ENCODE data around the gene CCDC102A. TPM values are rescaled to one million over a fixed set of nuclear protein-coding genes. Genes with fewer than 3 reads are reported as not detected.

The CCDC102A gene
- total RNA-seq, 1 experiment from 2014 or later: 4.5 TPM

DNA sequence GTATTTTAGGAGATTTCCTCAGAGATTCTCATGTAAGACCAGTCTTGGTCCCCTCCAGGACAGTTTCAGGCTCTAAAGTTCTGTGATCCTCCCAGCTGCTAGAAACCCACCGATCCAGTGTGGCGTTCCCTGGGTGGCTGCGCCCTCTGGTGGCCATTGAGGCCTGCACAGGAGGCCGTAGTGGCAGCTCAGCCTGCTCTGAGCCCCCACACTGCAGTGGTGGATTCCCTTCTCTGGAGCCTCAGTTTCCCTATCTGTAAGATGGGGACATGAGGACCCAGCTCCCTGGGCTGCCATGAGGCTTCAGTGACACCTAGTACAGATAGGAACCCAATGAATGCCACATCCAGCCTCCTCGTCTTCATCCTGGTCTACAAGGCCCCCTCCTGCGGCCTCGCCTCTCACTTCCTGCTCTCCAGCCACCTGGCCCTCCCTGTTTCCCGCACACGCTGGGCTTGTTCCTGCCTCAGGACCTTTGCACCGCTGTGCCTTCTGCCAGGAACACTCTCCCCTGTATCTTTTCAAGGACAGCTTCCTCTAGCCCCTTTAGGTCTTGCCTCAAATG, 16.5 kb downstream of the CCDC102A start (continued):
- TF ChIP-seq POLR2A (IDR thresholded peaks at IDR 0.05; ENCODE audit: borderline replicate concordance, extremely low read depth, insufficient read depth, insufficient read length) (no peak), TCF7L2 (IDR thresholded peaks at IDR 0.05; ENCODE audit: borderline replicate concordance, extremely low read depth, insufficient read depth, insufficient read length) (no peak), ZFX (IDR thresholded peaks at IDR 0.05) (no peak), CEBPB (IDR thresholded peaks at IDR 0.05; ENCODE audit: low read depth) (no peak), EZH2 (IDR thresholded peaks at IDR 0.05) (no peak), FOSL1 (IDR thresholded peaks at IDR 0.05; ENCODE audit: low read depth) (no peak), EGR1 (IDR thresholded peaks at IDR 0.05; ENCODE audit: low read depth) (no peak)

GRCh38 chr16:57518922-57519321, 17.4 kb downstream of the CCDC102A start:
- H3K79me2 ChIP-seq (ENCODE audit: insufficient read depth, low read length): no peaks in the 10 kb centered on the region
- no peak overlapping the region for H3K4me3 ChIP-seq (replicated peaks in 1 of 2; ENCODE audit: low read depth in 1 of 2, low read length in 2 of 2)
- no peaks in the 10 kb centered on the region for H3K4me1 ChIP-seq (ENCODE audit: control insufficient read depth in 1 of 2, insufficient read depth in 2 of 2, low read length in 2 of 2)
- intact Hi-C loops (cut with micrococcal nuclease): loop anchor here (1.0 kb wide), 3 partner anchors 43 to 219 kb away; no protein-coding TSS in a partner anchor
- TF ChIP-seq EZH2phosphoT487 (IDR thresholded peaks at IDR 0.05; ENCODE audit: borderline replicate concordance) (no peak), ZNF274 (IDR thresholded peaks at IDR 0.05; ENCODE audit: low read depth, low read length) (no peak), CBX3 (IDR thresholded peaks at IDR 0.05; ENCODE audit: low read depth) (no peak), ELF1 (IDR thresholded peaks at IDR 0.05; ENCODE audit: borderline replicate concordance, low read depth) (no peak), CEBPB (IDR thresholded peaks at IDR 0.05; ENCODE audit: low read depth) (no peak), EZH2 (IDR thresholded peaks at IDR 0.05) (no peak), YY1 (IDR thresholded peaks at IDR 0.05; ENCODE audit: extremely low read depth, insufficient replicate concordance, low read depth, low read length) (no peak), RAD21 (IDR thresholded peaks at IDR 0.05; ENCODE audit: low read depth) (no peak), TCF7L2 (IDR thresholded peaks at IDR 0.05; ENCODE audit: borderline replicate concordance, extremely low read depth, insufficient read depth, insufficient read length) (no peak), FOSL1 (IDR thresholded peaks at IDR 0.05; ENCODE audit: low read depth) (no peak), SRF (IDR thresholded peaks at IDR 0.05; ENCODE audit: low read depth) (no peak), POLR2A (IDR thresholded peaks at IDR 0.05; ENCODE audit: borderline replicate concordance, extremely low read depth, insufficient read depth, insufficient read length) (no peak), SP1 (IDR thresholded peaks at IDR 0.05; ENCODE audit: low read depth) (no peak)
- H3K9me3 ChIP-seq (ENCODE audit: control insufficient read depth in 1 of 2, insufficient read depth in 1 of 2, low read depth in 1 of 2, low read length in 2 of 2): no peaks in the 10 kb centered on the region
- no peaks in the 10 kb centered on the region for H3K9me2 ChIP-seq (ENCODE audit: insufficient read depth)
- H3K36me3 ChIP-seq (ENCODE audit: control insufficient read depth in 1 of 2, insufficient read depth in 2 of 2, low read length in 2 of 2): no peaks in the 10 kb centered on the region
- no peak overlapping the region for H2AFZ ChIP-seq (ENCODE audit: low read depth, low read length, poor library complexity, severe bottlenecking)
- no peak for ATAC-seq
- ChIA-PET RAD21 (ENCODE audit: low non-redundant PET in 1 of 2, low total read pairs in 2 of 2, uncharacterized antibody in 2 of 2, unreplicated experiment in 2 of 2) (no interaction called here), POLR2A (no interaction called here), CTCF (interaction anchor here (1.2 to 2.8 kb wide), 5 partner anchors 9 to 216 kb away, joined by 4 to 22 read pairs (median 8); partner anchors contain the start of gene POLR2C)
- H3K4me2 ChIP-seq (ENCODE audit: low read length): no peak overlapping the region
- H3K27ac ChIP-seq (ENCODE audit: low read depth, low read length): no peak overlapping the region
- no peak overlapping the region for H3K9ac ChIP-seq (ENCODE audit: low read length)
- H4K20me1 ChIP-seq (ENCODE audit: insufficient read depth): no peaks in the 10 kb centered on the region
- H3K27me3 ChIP-seq (ENCODE audit: insufficient read depth, low read length): no peaks in the 10 kb centered on the region
- DNase-seq (ENCODE audit: low read depth, low spot score): no peak
- BruUV-seq (replicated peaks): no TSS peak

Data from HCT116 (cell line).